ENCODE data around the gene BRWD1.
"Not testable (repeated sequence)": the region's sequence is repeated elsewhere in the genome, so short reads cannot be mapped to it uniquely, and the experiment has no call there.

The BRWD1 gene

DNA sequence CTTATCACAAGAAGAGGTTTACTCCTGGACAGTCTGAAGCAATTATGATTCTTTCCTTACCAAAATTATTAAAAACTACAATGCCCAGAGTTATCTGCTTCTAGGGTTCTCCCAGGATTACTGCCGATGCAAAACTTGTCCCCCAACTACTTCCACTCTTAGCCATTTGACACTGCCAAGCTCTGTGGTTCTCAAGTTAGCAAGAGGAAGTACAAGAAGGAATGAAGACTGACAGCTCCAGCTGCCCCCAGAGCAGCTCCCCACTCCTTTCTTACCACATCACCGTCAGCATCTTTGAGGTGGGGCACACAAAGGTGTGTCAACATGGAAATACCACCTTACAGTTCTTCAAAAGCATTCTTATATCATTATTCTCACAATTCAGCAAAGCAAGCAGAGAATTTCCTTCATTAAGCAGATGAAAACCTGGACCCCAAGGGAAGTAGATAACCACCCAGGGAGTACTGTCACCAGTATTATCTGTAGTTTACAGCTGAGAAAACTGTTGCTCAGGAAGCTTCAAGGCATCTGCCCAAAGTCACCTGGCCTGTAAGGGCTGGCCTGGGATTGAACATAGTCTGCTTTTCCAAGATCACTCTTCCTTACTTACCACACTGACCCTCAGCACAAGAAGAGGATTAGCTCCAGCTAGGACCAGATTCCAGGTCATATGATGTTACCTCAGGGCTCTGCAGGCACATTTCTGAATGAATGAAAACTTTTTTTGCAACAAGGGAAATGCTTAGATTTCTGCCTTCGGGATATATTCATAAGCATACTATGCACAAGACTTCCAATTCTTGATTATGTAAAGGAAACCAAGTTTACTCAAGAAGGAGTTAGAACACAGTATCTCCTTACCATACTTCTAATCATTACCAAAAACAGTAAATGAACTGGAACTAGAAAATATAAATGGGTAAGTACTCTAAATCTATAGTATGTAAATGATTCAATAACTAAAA, 139.4 kb downstream of the BRWD1 start:
- no peak for DNase-seq (ENCODE audit: low read depth)

DNA sequence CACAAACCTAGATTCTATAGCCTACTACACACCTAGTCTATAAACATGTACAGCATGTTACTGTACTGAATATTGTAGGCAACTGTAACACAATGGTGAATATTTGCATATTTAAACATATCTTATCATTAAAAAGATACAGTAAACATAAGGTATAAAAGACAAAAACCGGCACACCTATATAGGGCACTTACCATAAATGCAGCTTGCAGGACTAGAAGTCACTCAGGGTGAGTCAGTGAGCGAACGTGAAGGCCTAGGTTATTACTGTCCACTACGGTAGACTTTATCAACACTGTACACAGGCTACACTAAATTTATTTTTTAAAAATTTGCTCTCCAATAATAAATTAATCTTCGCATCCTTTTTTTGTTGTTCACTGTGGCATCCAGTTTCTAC, 143.5 kb downstream of the BRWD1 start:
- DNase-seq (ENCODE audit: low read depth) = no peak

DNA sequence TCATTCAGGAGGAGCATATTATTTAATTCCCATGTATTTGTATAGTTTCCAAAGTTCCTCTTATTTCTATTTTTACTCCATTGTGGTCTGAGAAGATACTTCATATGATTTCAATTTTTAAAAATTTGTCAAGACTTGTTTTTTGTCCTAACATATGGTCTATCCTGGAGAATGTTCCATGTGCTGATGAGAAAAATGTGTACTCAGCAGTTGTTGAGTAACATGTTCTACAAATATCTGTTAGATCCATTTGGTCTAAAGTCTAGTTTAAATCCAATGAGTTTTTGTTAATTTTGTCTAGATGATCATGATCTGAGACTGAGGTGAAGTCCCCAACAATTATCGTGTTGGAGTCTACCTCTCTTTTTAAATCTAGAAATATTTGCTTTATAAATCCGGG, 144.6 kb downstream of the BRWD1 start:
- no peak for DNase-seq (ENCODE audit: low read depth)

DNA sequence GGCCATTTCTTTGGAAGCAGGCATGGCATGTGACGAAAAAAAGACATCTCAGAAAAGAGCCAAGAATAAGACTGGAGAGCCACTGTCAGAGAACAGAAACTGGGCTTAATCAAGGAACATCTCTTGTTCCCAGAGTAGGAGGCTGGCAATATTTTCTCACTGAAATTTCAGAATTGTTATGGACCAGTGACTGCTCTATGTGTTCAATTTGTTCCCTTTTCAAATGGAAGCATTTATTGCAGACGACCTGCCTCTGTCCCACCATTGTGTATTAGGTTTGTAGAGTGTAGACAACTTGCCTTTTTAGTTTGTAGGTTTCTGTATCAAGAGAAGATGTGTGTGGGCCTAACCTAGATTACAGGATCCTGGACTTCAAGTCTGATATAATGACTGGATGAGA, 148.9 kb downstream of the BRWD1 start:
- no peak for DNase-seq (ENCODE audit: low read depth)

DNA sequence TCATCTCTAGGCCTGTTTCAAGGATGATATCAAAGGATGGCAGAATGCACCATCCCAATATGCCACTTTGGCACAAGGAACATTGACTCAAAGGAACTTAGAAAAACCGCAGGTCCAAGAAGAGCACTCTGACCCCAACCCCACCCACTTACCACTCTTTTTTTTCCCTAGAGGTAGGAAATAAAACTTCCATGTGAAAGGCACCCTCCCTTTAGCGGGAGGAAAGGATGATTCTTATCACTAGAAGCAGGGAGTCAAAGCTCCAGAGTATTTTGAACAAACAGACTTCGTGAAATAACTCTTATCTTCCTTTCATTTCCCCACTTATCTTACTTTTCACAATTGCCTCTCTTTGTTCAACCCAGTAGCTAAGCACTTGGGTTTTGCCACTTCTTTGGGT, 152.4 kb downstream of the BRWD1 start:
- DNase-seq (ENCODE audit: low read depth) = no peak

DNA sequence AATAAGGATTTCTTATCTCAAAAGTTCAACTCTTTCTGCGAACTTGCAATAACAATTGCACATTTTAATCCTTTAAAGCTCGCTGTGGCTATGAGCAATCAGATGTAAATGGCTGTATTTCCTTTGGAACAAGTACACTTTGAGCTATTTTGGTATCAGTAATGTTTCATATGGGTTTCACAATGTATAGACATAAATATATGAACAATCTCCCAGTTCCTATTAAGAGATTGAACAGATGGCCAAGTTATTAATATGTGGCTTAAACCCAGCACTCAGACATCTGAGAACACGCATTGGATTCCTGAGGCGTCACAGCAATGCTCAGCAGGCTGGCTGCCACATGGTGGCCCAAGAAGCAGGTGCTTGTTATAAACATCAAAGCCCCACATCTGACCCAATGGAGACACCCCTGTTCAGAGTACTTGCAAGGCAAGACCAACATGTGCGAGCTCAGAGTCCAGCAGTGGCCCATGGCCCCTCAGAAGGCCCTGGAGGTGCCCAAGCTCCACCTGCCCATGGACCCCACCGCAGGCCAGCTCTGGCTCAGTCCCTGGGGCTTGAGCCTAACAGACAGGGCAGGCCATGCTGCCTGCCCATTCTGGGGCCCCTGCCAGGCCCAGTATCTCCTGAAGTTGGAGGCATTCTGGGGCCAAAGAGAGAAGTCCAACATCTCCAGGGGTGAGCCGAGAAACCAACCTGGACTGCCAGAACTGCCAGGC, 153.9 kb downstream of the BRWD1 start:
- DNase-seq (ENCODE audit: low read depth) = no peak

DNA sequence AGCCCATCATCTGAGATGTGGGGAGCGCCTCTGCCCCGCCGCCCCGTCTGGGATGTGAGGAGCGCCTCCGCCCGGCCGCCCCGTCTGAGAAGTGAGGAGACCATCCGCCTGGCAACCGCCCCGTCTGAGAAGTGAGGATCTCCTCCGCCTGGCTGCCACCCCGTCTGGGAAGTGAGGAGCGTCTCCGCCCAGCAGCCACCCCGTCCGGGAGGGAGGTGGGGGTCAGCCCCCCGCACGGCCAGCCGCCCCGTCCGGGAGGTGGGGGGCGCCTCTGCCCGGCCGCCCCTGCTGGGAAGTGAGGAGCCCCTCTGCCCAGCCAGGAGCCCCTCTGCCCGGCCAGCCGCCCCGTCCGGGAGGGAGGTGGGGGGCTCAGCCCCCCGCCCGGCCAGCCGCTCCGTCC, 156.2 kb downstream of the BRWD1 start:
- not testable (repeated sequence) for DNase-seq (ENCODE audit: low read depth)

DNA sequence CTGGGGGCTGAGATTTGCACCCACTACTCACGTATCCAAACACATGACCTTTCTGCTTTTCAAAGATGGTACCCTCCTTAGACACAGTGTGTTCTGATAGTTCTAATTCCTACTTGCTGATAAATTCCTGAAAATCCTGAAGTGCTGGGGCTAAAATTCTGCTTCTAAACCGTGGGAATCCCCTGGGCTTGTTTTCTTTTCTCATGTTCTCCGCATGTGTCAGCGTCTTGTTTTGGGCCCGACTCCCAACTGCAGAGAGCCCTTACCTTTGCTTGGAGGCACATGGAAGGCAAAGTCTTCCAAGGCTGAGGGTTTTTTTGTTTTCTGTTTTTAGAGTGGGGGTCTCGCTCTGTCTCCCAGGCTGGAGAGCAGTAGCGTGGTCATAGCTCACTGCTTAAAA, 157.4 kb downstream of the BRWD1 start:
- no peak for DNase-seq (ENCODE audit: low read depth)

DNA sequence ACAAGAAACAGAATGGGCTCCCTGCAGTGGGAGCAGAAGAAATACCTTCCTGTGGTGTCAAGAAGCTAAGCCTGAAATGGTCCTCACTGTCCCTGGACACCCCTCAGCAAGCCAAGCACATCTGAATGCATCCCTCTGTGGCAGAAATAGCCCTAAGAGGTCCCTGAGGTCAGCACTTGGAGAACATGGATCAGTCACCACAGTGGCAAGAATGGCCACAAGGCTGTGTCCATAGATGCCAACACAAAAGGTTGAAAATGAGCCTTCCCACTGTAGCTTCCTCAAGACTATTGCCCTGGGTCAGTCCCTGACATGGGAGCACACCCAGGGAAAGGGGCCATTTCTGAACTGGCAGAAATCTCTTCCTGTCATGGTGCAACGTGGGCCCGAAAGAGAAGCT, 157.9 kb downstream of the BRWD1 start:
- no peak for DNase-seq (ENCODE audit: low read depth)

DNA sequence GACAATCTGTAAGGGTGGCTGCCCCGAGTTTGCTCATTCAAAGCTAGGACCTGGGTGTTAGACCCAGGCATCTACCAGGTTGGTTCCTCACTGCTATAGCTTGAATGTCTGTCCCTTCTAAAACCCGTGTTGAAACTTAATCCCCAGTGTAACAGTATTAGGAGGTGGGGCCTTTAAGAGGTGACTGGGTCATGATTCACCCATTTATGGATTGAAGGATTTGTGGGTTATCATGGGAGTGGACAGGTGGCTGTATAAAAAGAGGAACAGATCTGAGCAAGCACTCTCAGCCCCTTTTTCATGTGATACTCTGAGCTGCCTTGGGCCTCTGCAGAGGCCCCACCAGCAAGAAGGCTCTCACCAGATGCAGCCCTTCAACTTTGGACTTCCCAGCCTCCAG, 159.6 kb downstream of the BRWD1 start:
- no peak for DNase-seq (ENCODE audit: low read depth)

DNA sequence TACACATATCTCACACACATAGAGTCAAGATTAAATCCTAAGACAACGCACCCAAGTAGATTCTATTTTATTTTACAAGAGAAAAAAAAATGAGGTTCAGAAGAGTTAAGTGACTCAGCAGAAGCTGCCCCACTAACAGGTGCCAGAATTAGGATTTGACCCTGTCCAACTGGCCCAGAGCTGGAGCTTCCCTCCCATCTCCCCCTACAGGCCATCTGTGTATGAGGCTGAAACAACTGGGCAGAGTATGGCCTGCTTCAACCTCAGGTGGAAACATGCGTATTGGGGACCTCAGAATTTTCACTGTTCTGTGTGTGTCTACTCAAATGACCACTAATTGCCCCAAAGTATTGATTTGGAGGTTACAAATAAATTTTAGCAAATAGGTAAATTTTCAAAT, 160.1 kb downstream of the BRWD1 start:
- DNase-seq (ENCODE audit: low read depth) = no peak

DNA sequence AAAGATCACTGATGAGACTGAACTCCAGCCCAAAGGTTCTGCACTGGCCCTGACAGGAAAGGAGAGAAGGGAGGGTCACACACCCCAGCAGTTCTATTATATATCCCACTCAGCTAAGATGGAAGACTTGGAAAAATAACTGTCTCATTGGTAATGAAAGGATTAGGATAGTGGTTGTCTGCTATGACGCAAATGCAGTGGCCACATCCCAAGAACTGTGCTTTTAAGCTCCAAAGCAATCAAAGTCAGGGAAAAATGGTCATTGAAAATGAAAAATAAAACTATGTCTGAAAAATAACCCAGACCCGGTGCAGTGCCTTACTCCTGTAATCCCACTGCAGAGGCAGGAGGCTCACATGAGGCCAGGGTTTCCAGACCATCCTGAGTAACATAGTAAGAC, 161.2 kb downstream of the BRWD1 start:
- DNase-seq (ENCODE audit: low read depth) = no peak

DNA sequence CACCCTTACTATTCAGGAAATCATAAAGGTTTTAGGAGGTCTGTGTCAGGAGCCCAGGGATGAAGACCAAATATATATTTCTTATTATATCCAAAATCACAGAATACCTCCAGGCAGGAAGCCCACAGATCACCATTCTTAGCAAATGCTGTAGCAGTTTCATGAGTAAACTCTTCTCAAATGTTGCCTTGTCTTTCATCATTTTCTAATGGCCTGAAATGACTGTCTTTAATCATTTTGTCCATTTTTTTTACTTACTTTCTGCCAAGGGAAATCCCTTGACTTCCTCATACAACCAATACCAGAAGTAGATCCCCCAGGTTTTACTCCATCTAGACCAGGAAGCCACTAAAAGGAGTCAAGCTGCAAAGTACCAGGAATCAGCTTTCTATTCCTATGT, 162.6 kb downstream of the BRWD1 start:
- no peak for DNase-seq (ENCODE audit: low read depth)

DNA sequence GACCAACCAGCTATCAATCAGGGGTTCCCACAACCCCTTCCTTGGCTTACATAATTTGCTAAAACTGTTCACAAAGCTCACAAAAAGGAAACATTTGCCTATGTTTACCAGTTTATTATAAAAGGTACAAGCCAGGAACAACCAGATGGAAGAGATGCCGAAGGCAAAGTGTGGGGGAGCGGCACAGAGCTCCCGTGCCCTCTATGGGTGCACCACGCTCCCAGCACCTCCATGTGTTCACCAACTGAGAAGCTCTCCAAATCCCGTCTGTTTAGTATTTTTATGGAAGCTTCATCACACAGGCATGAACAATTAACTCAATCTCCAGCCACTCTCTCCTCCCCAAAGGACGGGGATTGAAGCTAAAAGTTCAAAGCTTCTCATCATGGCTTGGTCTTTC, 163.1 kb downstream of the BRWD1 start:
- no peak for DNase-seq (ENCODE audit: low read depth)

DNA sequence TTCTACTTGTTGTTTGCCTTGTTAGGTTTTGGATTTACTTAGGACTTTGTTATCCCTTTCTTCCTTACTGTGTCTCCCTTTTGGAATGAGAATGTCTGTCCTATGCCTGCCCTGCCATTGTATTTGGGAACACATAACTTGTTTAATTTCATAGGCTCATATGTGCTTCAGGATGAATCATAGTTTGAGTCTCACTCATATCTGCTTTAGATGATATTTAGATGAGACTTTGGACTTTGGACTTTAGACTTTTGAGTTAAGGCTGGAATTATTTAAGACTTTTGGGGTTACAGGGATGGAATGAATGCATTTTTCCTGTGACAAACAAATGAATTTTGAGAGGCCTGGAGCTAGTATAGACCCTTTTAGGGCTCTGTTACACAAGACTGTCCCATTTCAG, 163.6 kb downstream of the BRWD1 start:
- DNase-seq (ENCODE audit: low read depth) = no peak

DNA sequence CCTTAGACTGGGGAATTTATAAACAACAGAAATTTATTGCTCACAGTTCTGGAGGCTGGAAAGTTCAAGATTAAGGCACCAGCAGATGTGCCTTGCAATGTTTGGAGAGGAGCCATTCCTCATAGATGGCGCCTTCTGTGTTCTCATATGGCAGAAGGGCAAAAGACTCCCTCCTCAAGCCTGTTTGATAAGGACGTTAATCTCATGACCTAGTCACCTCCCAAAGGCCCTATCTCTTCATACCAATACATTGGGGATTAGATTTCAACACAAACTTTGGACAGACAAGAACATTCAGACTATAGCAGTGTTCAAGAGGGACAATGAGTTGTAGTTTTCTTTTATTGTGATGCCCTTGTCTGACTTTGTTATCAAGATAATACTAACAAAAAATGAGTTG, 164.5 kb downstream of the BRWD1 start:
- DNase-seq (ENCODE audit: low read depth) = no peak

DNA sequence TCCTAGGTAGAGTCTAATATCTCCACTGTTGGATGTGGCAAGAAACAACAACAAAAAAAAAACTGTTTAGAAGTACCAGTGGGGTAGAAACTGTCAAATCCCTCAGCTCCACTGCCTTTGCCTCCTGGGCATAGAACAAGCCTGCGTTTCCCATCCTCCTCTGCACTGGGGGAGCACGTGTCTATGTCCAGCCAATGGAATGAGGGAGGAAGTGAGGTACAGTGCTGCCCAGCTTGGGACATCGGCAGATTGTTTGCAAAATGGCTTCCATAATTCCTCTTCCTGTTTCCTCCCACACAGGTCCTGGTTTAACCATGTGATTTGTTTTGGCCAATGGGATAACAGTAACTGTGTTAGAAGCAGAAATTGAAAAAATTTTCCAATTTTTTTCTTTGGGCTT, 169.2 kb downstream of the BRWD1 start:
- DNase-seq (ENCODE audit: low read depth) = no peak

DNA sequence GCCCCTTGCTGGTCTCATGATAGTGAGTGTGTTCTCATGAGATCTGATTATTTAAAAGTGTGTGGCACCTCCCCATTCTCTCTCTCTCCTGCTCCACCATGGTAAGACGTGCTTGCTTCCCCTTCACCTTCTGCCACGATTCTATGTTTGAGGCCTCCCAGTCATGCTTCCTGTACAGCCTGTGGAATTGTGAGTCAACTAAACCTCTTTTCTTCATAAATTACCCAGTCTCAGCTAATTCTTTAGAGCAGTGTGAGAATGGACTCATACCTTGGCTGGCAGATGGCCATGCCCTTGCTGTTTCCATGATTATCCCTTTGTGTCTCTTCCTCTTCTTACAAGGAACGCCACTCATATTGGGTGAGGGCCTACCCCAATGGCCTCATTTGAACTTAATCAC, 170.5 kb downstream of the BRWD1 start:
- no peak for DNase-seq (ENCODE audit: low read depth)

DNA sequence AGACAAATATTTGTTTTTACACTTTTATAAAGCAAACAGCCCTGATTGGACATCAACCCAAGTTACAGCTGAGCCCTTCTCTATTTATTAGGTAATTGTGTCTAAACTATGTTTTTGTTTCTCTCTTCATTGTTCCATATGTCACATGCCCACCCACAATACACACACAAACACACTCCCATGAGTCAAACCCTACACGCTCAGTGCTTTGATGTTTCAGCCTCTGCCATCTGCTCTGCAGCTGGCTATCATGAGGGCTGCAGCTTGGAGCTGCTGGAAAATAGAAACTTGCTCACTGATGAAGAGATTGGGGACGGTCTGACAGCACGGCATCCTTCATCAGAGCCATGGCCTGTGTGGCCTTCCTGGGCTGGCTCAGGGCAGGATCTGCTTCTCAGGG, 171.9 kb downstream of the BRWD1 start:
- no peak for DNase-seq (ENCODE audit: low read depth)

DNA sequence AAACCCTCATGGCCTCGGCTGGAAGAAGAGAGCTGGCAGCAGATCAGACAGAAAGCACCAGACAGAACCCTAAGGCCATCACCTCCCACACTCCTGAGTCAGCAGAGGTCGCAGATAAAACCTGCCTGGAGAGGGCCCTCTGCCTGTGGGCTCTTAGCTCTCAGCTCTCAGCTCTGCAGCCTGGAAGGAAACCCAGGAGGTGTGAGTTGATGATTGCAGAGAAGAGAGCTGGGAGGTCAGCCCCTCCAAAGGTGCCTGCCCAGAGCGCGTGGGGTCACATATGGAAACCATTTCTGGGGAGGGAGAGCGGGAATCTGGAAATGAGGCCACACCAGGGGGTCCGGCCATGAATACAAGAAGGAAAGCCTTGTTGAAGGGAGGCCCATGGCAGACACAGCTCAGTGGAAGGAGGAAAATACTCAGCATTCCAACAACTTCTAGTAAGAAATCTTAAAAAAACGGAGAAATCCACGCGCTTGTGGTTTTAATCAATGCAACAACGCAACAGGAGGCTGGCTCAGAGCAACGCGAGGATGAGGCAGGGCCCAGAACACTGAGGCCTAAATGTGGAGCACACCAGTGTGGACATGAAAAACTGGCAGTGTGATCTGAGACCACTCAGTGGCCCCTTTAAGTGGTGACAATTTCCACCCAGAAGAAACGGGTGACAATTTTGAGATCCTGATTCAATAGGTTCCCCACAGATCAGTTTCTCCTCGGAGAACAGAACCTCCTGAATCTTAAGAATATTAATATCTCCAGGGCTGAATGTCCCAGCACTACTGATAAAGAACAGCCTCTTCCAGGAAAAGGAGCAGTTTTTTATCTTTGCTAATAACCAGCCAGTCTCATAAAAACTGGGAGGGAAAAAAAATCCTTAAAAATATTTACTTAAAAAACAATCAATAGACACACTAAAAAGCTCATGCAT, 175.9 kb downstream of the BRWD1 start:
- DNase-seq (ENCODE audit: low read depth) = no peak

DNA sequence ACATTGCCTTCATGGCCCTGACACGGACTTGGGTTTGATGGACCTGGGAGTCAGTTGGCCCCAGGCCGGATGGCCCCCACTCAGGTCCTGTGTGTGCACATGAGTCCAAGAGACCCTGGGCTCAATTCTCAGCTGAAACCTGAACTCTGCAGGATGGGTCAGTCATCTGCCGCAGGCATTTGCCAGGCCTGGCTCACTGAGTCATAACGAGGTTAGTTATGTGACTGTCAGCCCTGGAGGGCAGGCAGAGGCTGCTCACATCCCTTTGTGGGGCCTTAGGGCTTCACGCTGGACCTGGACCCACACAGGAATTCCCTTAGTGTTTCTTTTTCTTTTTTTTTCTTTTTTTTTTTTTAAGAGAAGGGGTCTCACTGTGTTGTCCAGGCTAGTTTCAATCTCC, 176.7 kb downstream of the BRWD1 start:
- DNase-seq (ENCODE audit: low read depth) = no peak

DNA sequence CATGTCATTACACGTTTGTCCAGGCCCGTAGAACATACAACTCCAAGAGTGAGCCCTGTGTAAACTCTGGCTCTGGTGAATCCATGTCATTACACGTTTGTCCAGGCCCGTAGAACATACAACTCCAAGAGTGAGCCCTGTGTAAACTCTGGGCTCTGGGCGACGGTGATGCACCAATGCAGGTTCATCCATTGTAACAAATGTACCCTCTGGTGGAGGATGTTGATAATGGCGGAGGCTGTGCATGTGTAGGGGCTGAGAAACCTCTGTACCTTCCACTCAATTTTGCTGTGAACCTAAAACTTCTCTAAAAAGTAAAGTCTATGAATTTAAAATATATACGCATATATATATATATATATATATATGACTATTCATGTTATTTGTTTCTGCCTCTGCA, 177.3 kb downstream of the BRWD1 start:
- DNase-seq (ENCODE audit: low read depth) = not testable (repeated sequence)
